HCT116 (cell line): Measurements from ENCODE around the gene UTF1.

ENCODE experiments used
- CEBPB ChIP-seq: IDR thresholded peaks from 2 replicates; pipeline ENCODE4 v1.6.1; 2012; ENCODE audit warnings: low read depth
- CTCF ChIP-seq, 3 experiments: fragments of 200-600 bp in 1 of 3; sonication (generic) in 1 of 3; IDR thresholded peaks in 2 of 3; conservative IDR thresholded peaks in 1 of 3; 2 replicates each; pipeline ENCODE4 v1.5.1; 2012 to 2017; ENCODE audit warnings: low read depth in 2 of 3, low read length in 2 of 3, antibody characterized with exemption in 1 of 3, borderline replicate concordance in 1 of 3, control low read depth in 1 of 3, mild to moderate bottlenecking in 1 of 3, mixed read lengths in 1 of 3, mixed run types in 1 of 3, moderate library complexity in 1 of 3; ENCODE audit not compliant: insufficient read depth in 1 of 3
- EZH2 ChIP-seq: fragments of 200-600 bp; sonication (generic); IDR thresholded peaks from 2 replicates; pipeline ENCODE4 v1.6.1; 2017; ENCODE audit warnings: antibody characterized with exemption, mixed run types
- EZH2phosphoT487 ChIP-seq: fragments of 200-600 bp; IDR thresholded peaks from 2 replicates; pipeline ENCODE4 v1.6.1; 2018; ENCODE audit warnings: antibody characterized with exemption, borderline replicate concordance
- JUND ChIP-seq: IDR thresholded peaks from 2 replicates; pipeline ENCODE4 v1.6.1; 2012
- MAX ChIP-seq: IDR thresholded peaks from 2 replicates; pipeline ENCODE4 v1.6.1; 2012
- POLR2A ChIP-seq: IDR thresholded peaks from 2 replicates; pipeline ENCODE4 v1.7.0; 2011; ENCODE audit warnings: borderline replicate concordance; ENCODE audit not compliant: insufficient read depth, insufficient read length; ENCODE audit errors: extremely low read depth
- SRF ChIP-seq: IDR thresholded peaks from 2 replicates; pipeline ENCODE4 v1.6.1; 2012; ENCODE audit warnings: low read depth
- YY1 ChIP-seq: IDR thresholded peaks from 2 replicates; pipeline ENCODE4 v1.6.1; 2011; ENCODE audit warnings: low read length, low read depth, moderate library complexity, mild to moderate bottlenecking; ENCODE audit not compliant: insufficient replicate concordance; ENCODE audit errors: extremely low read depth

GRCh38 chr10:133201151-133201947 lies 28.7 kb upstream of the UTF1 start:
- no peak for TF ChIP-seq SRF
- TF ChIP-seq YY1 = no peak
- TF ChIP-seq CEBPB = no peak
- no peak for TF ChIP-seq CTCF (IDR thresholded peaks at IDR 0.05 in 2 of 3, conservative IDR thresholded peaks at IDR 0.05 in 1 of 3; ENCODE audit: borderline replicate concordance in 1 of 3, insufficient read depth in 1 of 3, low read depth in 2 of 3, low read length in 2 of 3)
- no peak for TF ChIP-seq POLR2A
- no peak for TF ChIP-seq EZH2
- no peak for TF ChIP-seq EZH2phosphoT487
- TF ChIP-seq JUND = no peak
- TF ChIP-seq MAX = no peak
